CD14-positive monocyte (primary cell): Measurements from ENCODE around the gene CNOT6. TPM values are rescaled to one million over a fixed set of nuclear protein-coding genes. Genes with fewer than 3 reads are reported as not detected.

Source experiments
- DNase-seq, 3 donors: peaks; one replicate each; pipeline ENCODE4 v3.0.0-alpha.2; 2011 to 2022
- H2AFZ ChIP-seq: 2 replicates; pipeline ENCODE4 v1.6.0; 2012; ENCODE audit warnings: mild to moderate bottlenecking, low read depth, low read length, inconsistent platforms; ENCODE audit not compliant: insufficient read depth, poor library complexity, severe bottlenecking
- H3K27ac ChIP-seq, 2 donors: 1 replicate in 1 of 2; 2 replicates in 1 of 2; pipeline ENCODE4 v1.5.1; 2012 to 2013; ENCODE audit warnings: low read length in 2 of 2, control low read depth in 1 of 2, inconsistent platforms in 1 of 2, low read depth in 1 of 2, mild to moderate bottlenecking in 1 of 2
- H3K27me3 ChIP-seq, 2 donors: one replicate each; pipeline versions ENCODE4 v1.6.0 to v1.6.1; 2011 to 2013; ENCODE audit warnings: low read length in 2 of 2; ENCODE audit not compliant: control insufficient read depth in 2 of 2, insufficient read depth in 2 of 2
- H3K36me3 ChIP-seq, 2 donors: replicated peaks in 1 of 2; 1 replicate in 1 of 2; 2 replicates in 1 of 2; pipeline versions ENCODE4 v1.5.1 to v1.6.1; 2012 to 2013; ENCODE audit warnings: low read length in 2 of 2, control low read depth in 1 of 2, inconsistent platforms in 1 of 2, mild to moderate bottlenecking in 1 of 2; ENCODE audit not compliant: insufficient read depth in 2 of 2, control insufficient read depth in 1 of 2
- H3K4me1 ChIP-seq, 2 donors: 1 replicate in 1 of 2; 2 replicates in 1 of 2; pipeline versions ENCODE4 v1.5.1 to v1.6.1; 2012 to 2013; ENCODE audit warnings: low read length in 2 of 2, control low read depth in 1 of 2, inconsistent platforms in 1 of 2, mild to moderate bottlenecking in 1 of 2, moderate library complexity in 1 of 2; ENCODE audit not compliant: insufficient read depth in 2 of 2, control insufficient read depth in 1 of 2
- H3K4me2 ChIP-seq: replicated peaks from 2 replicates; pipeline ENCODE3; 2012; ENCODE audit warnings: low read length, moderate library complexity, mild to moderate bottlenecking; ENCODE audit not compliant: poor library complexity, severe bottlenecking; ENCODE audit errors: extremely low read depth
- H3K4me3 ChIP-seq, 3 experiments: fragments of 200-600 bp in 1 of 3; sonication (generic) in 1 of 3; replicated peaks in 1 of 3; 1 replicate in 2 of 3; 2 replicates in 1 of 3; pipeline ENCODE4 v1.5.1; 2011 to 2013; ENCODE audit warnings: low read length in 3 of 3, mild to moderate bottlenecking in 3 of 3, control low read depth in 2 of 3, low read depth in 2 of 3, inconsistent platforms in 1 of 3, moderate library complexity in 1 of 3
- H3K79me2 ChIP-seq: 2 replicates; pipeline ENCODE4 v1.6.0; 2012; ENCODE audit warnings: mild to moderate bottlenecking, control low read depth, inconsistent platforms, low read length, moderate library complexity; ENCODE audit not compliant: insufficient read depth
- H3K9ac ChIP-seq: 2 replicates; pipeline ENCODE4 v1.6.0; 2017; ENCODE audit warnings: low read length, mild to moderate bottlenecking; ENCODE audit not compliant: insufficient read depth, poor library complexity, severe bottlenecking
- H3K9me3 ChIP-seq, 2 donors: replicated peaks in 1 of 2; 1 replicate in 1 of 2; 2 replicates in 1 of 2; pipeline versions ENCODE4 v1.5.1 to v1.6.1; 2012 to 2013; ENCODE audit warnings: low read length in 2 of 2, control low read depth in 1 of 2; ENCODE audit not compliant: control insufficient read depth in 1 of 2, insufficient read depth in 1 of 2
- H4K20me1 ChIP-seq: 2 replicates; pipeline ENCODE4 v1.6.0; 2012; ENCODE audit warnings: mild to moderate bottlenecking, low read length, control low read depth, moderate library complexity; ENCODE audit not compliant: insufficient read depth
- H3K27ac Mint-ChIP-seq, 7 donors: one replicate each; pipeline ENCODE4 v1.8.0; 2020; ENCODE audit warnings: mild to moderate bottlenecking in 7 of 7, mixed read lengths in 7 of 7, moderate library complexity in 6 of 7, inconsistent platforms in 2 of 7
- H3K27me3 Mint-ChIP-seq, 3 donors: one replicate each; pipeline ENCODE4 v1.8.0; 2021 to 2022; ENCODE audit warnings: low read depth in 3 of 3, mild to moderate bottlenecking in 3 of 3, mixed read lengths in 3 of 3, moderate library complexity in 3 of 3, inconsistent platforms in 1 of 3
- H3K36me3 Mint-ChIP-seq, 2 donors: one replicate each; pipeline ENCODE4 v1.8.0; 2020; ENCODE audit warnings: mixed read lengths in 2 of 2, inconsistent platforms in 1 of 2, mild to moderate bottlenecking in 1 of 2
- H3K4me1 Mint-ChIP-seq: one replicate; pipeline ENCODE4 v1.8.0; 2020; ENCODE audit warnings: mild to moderate bottlenecking, mixed read lengths
- H3K4me3 Mint-ChIP-seq, 2 donors: one replicate each; pipeline ENCODE4 v1.8.0; 2020; ENCODE audit warnings: mild to moderate bottlenecking in 2 of 2, mixed read lengths in 2 of 2, moderate library complexity in 1 of 2
- H3K9me3 Mint-ChIP-seq, 7 donors: one replicate each; pipeline ENCODE4 v1.8.0; 2020 to 2022; ENCODE audit warnings: mixed read lengths in 7 of 7, mild to moderate bottlenecking in 6 of 7, moderate library complexity in 6 of 7, inconsistent platforms in 2 of 7
- CTCF ChIP-seq: fragments of 200-600 bp; IDR thresholded peaks from one replicate; pipeline ENCODE4 v1.8.0; 2022; ENCODE audit warnings: antibody characterized with exemption, mild to moderate bottlenecking
- WGBS: methylation state at CpG from one replicate; pipeline ENCODE4 v1.1.5; 2013; ENCODE audit warnings: missing lambda C conversion rate; ENCODE audit not compliant: insufficient coverage; 5-methylcytosine and 5-hydroxymethylcytosine counted together
- intact Hi-C, 2 donors: fragments of 100-400 bp; cut with micrococcal nuclease; formaldehyde crosslinking; loops; one replicate each; pipeline versions ENCODE4 v1.15.0 to v1.15.1; 2023
- polyA plus RNA-seq, 3 donors: library from polyadenylated mRNA; depleted of rRNA in 1 of 3; unstranded in 2 of 3; stranded (reverse) in 1 of 3; fragments of 300-500 nt in 2 of 3; fragments of >200 nt in 1 of 3; fragmentation: Illumina TruSeq in 2 of 3; gene quantifications; 1 replicate in 2 of 3; 2 replicates in 1 of 3; pipeline ENCODE4 v1.2.3, GENCODE V29; 2012 to 2021

The CNOT6 gene
- polyA plus RNA-seq, 3 donors = 4.8 to 9.5 (median 7.7) TPM

DNA sequence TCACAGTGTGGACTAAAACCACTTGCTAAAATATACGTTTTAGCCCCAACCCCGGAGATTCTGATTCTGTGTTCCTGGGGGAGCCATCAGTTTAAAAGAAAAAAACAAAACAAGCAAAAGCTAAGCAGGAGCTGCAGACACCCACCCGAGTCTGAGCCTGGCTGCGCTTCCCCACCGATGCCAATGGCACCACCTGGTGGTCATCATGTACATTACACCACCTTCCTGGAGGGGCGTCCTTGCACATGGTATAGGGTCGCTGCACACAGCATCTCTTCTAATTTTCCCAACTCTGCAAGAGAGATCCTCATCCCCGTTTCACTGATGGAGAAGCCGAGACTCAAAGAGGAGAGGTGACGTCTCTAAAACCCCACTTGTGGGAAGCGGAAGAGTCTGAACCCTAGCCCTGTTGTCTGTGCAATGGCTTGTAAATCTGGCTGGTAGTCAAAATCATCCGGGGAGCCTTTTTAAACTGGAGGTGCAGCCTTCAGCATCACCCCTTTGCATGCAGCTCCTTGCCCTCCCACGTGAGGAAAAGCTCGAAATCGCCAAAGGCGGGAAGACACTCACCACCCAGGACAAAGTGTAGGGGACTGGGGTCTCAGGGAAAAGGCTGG, 23.1 kb upstream of the CNOT6 start:
- peak; percentile 99 for TF ChIP-seq CTCF
- no peak overlapping the region for H3K4me2 ChIP-seq
- no peak overlapping the region for H3K4me3 ChIP-seq
- no peak overlapping the region for H2AFZ ChIP-seq
- peak; percentile 21 to 45 (median 44) for DNase-seq
- peaks cover 0 to 2% (median 0%) of the 10 kb centered on the region in 7 donors for H3K9me3 Mint-ChIP-seq
- no peaks in the 10 kb centered on the region for H3K4me1 Mint-ChIP-seq
- H3K27ac ChIP-seq = no peak overlapping the region
- no peaks in the 10 kb centered on the region for H4K20me1 ChIP-seq
- H3K27ac Mint-ChIP-seq = no peak overlapping the region
- H3K4me3 Mint-ChIP-seq = no peak overlapping the region
- no peaks in the 10 kb centered on the region for H3K36me3 Mint-ChIP-seq
- H3K9ac ChIP-seq = no peak overlapping the region
- WGBS = 23% methylated on average over 7 of the region's 16 CpGs
- H3K27me3 Mint-ChIP-seq = peaks cover 2 to 10% (median 4%) of the 10 kb centered on the region in 3 donors
- no peaks in the 10 kb centered on the region for H3K79me2 ChIP-seq
- no peaks in the 10 kb centered on the region for H3K4me1 ChIP-seq
- intact Hi-C loops = no loop called here
- no peaks in the 10 kb centered on the region for H3K9me3 ChIP-seq
- H3K27me3 ChIP-seq = no peaks in the 10 kb centered on the region
- no peaks in the 10 kb centered on the region for H3K36me3 ChIP-seq

DNA sequence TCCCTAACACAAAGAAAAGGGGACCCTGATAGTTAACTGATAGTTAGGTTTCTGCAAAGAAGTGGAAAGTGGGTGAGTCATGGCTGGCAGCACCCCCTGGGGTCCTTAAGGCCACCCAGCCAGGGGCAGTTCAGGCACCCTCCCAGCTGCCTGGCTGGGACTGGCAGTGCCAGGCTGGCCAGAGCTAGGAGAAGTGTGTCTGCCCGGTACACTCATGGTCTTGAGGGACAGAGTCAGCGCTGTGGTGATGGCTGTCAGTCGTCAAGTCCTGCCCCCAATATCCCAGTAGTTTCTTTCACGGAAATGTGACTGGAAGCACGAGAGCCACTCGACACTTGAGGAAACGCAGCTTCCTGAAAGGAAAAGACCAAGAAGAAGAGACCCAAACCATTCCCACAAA, 22.3 kb upstream of the CNOT6 start:
- H3K27ac ChIP-seq = no peak overlapping the region
- H3K79me2 ChIP-seq = no peaks in the 10 kb centered on the region
- no peaks in the 10 kb centered on the region for H3K36me3 ChIP-seq
- H4K20me1 ChIP-seq = no peaks in the 10 kb centered on the region
- H3K4me1 ChIP-seq = no peaks in the 10 kb centered on the region
- H3K27me3 ChIP-seq = no peaks in the 10 kb centered on the region
- peaks cover 0 to 2% (median 0%) of the 10 kb centered on the region in 7 donors for H3K9me3 Mint-ChIP-seq
- no peak for TF ChIP-seq CTCF
- intact Hi-C loops = no loop called here
- no peak overlapping the region for H3K27ac Mint-ChIP-seq
- no peak overlapping the region for H3K4me3 Mint-ChIP-seq
- H3K4me1 Mint-ChIP-seq = no peaks in the 10 kb centered on the region
- no peaks in the 10 kb centered on the region for H3K36me3 Mint-ChIP-seq
- 64% methylated on average over 3 of the region's 7 CpGs for WGBS
- peaks cover 2 to 10% (median 4%) of the 10 kb centered on the region in 3 donors for H3K27me3 Mint-ChIP-seq
- H3K9me3 ChIP-seq = no peaks in the 10 kb centered on the region
- DNase-seq = no peak
- H3K4me2 ChIP-seq = no peak overlapping the region
- H3K4me3 ChIP-seq = no peak overlapping the region
- H2AFZ ChIP-seq = no peak overlapping the region
- H3K9ac ChIP-seq = no peak overlapping the region
